ENCODE data around the gene HOXD3. TPM values are rescaled to one million over a fixed set of nuclear protein-coding genes. Genes with fewer than 3 reads are reported as not detected.
A peak's percentile ranks its signal among the peaks of the same experiment; 100 is the strongest.

Gene HOXD3
- total and polyA plus RNA-seq, 4 donors: 0.07 to 2.5 (median 0.64) TPM

- peaks cover 0 to 9% (median 0%) of the 10 kb centered on the region in 4 donors for H3K9me3 ChIP-seq (ENCODE audit: control insufficient read depth in 4 of 4, insufficient read depth in 3 of 4, low read length in 3 of 4)
- DNase-seq: peak in 2 of 3 donors; percentile 38 to 52
- WGBS, 2 donors: 5 to 15% methylated on average over 68 of the region's 68 CpGs
- peaks cover 0 to 14% (median 4%) of the 10 kb centered on the region in 5 donors for H3K4me1 ChIP-seq (ENCODE audit: control insufficient read depth in 5 of 5, insufficient read depth in 5 of 5, low read length in 5 of 5)
- TF ChIP-seq CTCF (IDR thresholded peaks at IDR 0.05; ENCODE audit: control extremely low read depth, extremely low read depth): no peak
- no peak overlapping the region for H3K4me3 ChIP-seq
- no peak overlapping the region for H3K27ac ChIP-seq (ENCODE audit: low read depth in 1 of 2, low read length in 1 of 2)
- no peaks in the 10 kb centered on the region for H3K36me3 ChIP-seq (ENCODE audit: control insufficient read depth in 4 of 4, insufficient read depth in 4 of 4, low read length in 4 of 4)
- H3K27me3 ChIP-seq (ENCODE audit: control insufficient read depth in 3 of 3, insufficient read depth in 3 of 3, low read length in 2 of 3): peaks cover 23 to 88% (median 79%) of the 10 kb centered on the region in 3 donors
- no peak overlapping the region for H3K9ac ChIP-seq (ENCODE audit: insufficient read depth in 1 of 2, low read length in 2 of 2)
- ATAC-seq (ENCODE audit: insufficient read depth, low FRiP score): no peak
Observed at GRCh38 chr2:176178038-176178756, 21.1 kb downstream of the HOXD3 start.

GRCh38 chr2:176178757-176179295 lies 21.7 kb downstream of the HOXD3 start:
- Histone ChIP-seq H3K27ac (ENCODE audit: low read depth in 1 of 2, low read length in 1 of 2) (no peak overlapping the region), H3K4me1 (ENCODE audit: control insufficient read depth in 5 of 5, insufficient read depth in 5 of 5, low read length in 5 of 5) (peaks cover 0 to 14% (median 4%) of the 10 kb centered on the region in 5 donors), H3K9ac (ENCODE audit: insufficient read depth in 1 of 2, low read length in 2 of 2) (no peak overlapping the region), H3K36me3 (ENCODE audit: control insufficient read depth in 4 of 4, insufficient read depth in 4 of 4, low read length in 4 of 4) (no peaks in the 10 kb centered on the region), H3K27me3 (ENCODE audit: control insufficient read depth in 3 of 3, insufficient read depth in 3 of 3, low read length in 2 of 3) (peaks cover 23 to 85% (median 78%) of the 10 kb centered on the region in 3 donors), H3K9me3 (ENCODE audit: control insufficient read depth in 4 of 4, insufficient read depth in 3 of 4, low read length in 3 of 4) (peaks cover 0 to 9% (median 0%) of the 10 kb centered on the region in 4 donors), H3K4me3 (no peak overlapping the region)
- 10 to 20% methylated on average over 7 of the region's 7 CpGs for whole genome bisulfite sequencing, 2 donors
- TF ChIP-seq CTCF (IDR thresholded peaks at IDR 0.05; ENCODE audit: control extremely low read depth, extremely low read depth): no peak
- peak; percentile 45 for ATAC-seq (ENCODE audit: insufficient read depth, low FRiP score)
- no peak for DNase-seq

- no peaks in the 10 kb centered on the region for H3K36me3 ChIP-seq (ENCODE audit: control insufficient read depth in 4 of 4, insufficient read depth in 4 of 4, low read length in 4 of 4)
- 56 to 66% methylated on average over 3 of the region's 3 CpGs for WGBS, 2 donors
- H3K27me3 ChIP-seq (ENCODE audit: control insufficient read depth in 3 of 3, insufficient read depth in 3 of 3, low read length in 2 of 3): peaks cover 16 to 80% (median 72%) of the 10 kb centered on the region in 3 donors
- ATAC-seq (ENCODE audit: insufficient read depth, low FRiP score): no peak
- no peak for DNase-seq
- no peak overlapping the region for H3K9ac ChIP-seq (ENCODE audit: insufficient read depth in 1 of 2, low read length in 2 of 2)
- H3K4me1 ChIP-seq (ENCODE audit: control insufficient read depth in 5 of 5, insufficient read depth in 5 of 5, low read length in 5 of 5): peaks cover 0 to 9% (median 4%) of the 10 kb centered on the region in 5 donors
- H3K9me3 ChIP-seq (ENCODE audit: control insufficient read depth in 4 of 4, insufficient read depth in 3 of 4, low read length in 3 of 4): peaks cover 0 to 3% (median 0%) of the 10 kb centered on the region in 4 donors
- no peak for TF ChIP-seq CTCF (IDR thresholded peaks at IDR 0.05; ENCODE audit: control extremely low read depth, extremely low read depth)
- H3K4me3 ChIP-seq: no peak overlapping the region
- no peak overlapping the region for H3K27ac ChIP-seq (ENCODE audit: low read depth in 1 of 2, low read length in 1 of 2)
Observed at GRCh38 chr2:176181551-176181950, 24.4 kb downstream of the HOXD3 start.

Data from lung (tissue), 12 donors.